ENCODE data around the gene PDE2A.

PDE2A gene

DNA sequence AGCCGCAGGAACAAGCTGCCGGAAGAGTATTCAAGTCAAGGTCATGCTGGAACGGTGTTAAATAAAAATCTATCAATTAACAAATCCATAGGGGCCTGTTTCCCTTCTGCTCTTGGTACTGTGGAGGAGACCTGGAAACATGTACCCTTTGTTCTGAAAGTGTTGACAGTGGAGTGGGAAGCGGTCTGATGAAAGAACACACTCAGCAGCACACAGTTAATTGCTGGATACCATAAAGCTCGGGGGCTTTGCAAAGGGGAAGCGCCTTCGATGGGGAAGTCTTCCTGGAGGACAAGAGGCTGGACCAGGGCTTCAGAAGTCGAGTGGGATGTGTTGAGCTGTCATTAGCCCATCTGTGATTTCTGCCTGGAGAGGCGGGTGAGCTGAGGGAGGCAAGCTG lies 127.4 kb downstream of the PDE2A start:
- peak; percentile 22 for DNase-seq (ENCODE audit: low read depth, low spot score)

DNA sequence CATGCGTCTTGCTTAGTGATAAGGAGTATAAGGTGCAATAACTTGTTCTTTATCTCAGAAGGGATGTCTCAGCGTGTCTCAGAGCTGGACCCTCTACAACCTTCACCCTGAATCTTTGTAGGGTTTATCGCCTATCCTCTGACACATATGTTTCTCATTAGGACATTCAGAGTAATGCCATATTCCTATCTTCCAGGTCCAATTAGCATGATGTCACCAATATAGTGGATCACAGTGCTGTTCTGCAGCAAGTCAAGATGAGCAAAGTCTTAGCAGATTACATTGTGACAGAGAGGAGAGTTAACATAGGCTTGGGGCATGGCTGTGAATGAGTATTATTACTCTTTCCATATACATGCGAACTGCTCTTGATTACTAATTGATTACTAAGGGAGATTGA lies 129.6 kb downstream of the PDE2A start:
- DNase-seq (ENCODE audit: low read depth, low spot score) = no peak

GRCh38 chr11:72543849-72544542 lies 130.2 kb downstream of the PDE2A start:
- no peak for DNase-seq (ENCODE audit: low read depth, low spot score)

DNA sequence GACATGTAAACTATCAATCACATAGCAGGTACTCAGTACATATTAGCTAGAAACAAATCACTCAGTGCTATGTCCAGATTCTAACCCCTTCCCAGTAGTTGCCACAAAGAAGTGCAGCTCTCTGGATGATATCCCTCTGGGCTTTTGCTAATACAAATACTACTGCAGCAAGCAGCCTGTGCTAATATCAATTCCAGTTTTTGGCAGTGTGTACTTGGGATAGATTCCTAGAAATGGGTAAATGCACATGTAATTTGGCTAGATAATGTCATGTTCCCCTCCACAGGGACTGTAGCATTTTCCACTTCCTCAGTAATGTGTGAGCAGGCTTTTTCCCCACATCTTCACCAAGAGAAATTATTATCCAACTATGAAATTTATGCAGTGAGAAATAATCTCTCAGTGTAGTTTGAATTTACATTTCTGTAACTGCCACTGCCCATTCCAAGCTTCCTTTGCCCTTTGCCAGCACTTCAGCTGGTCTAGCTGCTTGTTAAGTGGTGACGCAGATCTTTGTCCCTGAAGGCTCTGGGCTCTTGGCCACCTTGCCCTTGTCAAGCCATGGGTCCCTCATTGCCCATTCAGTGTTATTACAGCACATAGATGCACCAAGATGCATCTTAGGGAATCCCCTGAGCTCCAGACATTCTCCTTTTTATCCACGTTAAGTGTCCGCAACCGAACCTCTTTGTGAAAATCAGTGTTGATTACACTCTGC lies 132.8 kb downstream of the PDE2A start:
- DNase-seq (ENCODE audit: low read depth, low spot score) = no peak

- no peak for DNase-seq (ENCODE audit: low read depth, low spot score)
Observed at GRCh38 chr11:72537051-72537450, 137.2 kb downstream of the PDE2A start.

- DNase-seq (ENCODE audit: low read depth, low spot score) = peak; percentile 68
Observed at GRCh38 chr11:72535194-72535547, 139.1 kb downstream of the PDE2A start.

DNA sequence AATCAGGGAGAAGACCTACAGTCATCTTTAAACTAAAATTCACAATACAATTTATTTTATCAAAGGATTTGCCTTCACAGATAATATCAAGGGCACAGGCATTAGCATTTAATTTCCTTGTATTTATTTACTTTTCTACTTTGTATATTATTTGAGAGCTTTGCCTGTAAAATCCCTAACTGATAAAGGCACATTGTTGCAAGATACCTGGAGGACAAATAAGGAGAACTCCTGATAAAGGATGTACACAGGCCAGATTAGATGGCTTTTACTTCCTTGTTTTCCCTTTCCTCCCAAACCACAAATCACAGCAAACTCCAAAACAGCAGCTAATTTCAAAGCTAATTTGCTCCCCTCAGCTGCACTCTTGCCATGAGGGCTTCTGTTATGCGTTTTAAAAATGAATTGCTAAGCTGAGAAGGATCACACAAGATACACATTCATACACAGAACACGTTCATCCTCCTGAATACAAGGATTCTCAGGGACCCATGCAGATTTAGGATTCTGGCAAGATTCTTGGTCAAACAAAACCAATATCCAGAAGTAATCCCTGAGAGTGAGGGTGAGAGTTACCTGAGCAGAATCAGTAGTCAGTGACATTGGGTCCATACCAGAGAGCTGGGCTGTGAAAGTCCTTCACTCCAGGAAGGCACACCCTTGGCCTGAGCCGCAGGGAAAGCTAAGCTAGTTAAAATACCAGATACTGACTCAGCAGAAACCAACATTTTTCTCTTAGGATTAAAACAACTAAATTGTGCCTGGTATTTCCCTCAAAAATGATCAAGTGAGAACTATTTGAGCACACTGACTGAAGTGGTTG lies 139.6 kb downstream of the PDE2A start:
- peak; percentile 59 for DNase-seq (ENCODE audit: low read depth, low spot score)

- DNase-seq (ENCODE audit: low read depth, low spot score) = no peak
Observed at GRCh38 chr11:72529068-72529467, 145.2 kb downstream of the PDE2A start.

DNA sequence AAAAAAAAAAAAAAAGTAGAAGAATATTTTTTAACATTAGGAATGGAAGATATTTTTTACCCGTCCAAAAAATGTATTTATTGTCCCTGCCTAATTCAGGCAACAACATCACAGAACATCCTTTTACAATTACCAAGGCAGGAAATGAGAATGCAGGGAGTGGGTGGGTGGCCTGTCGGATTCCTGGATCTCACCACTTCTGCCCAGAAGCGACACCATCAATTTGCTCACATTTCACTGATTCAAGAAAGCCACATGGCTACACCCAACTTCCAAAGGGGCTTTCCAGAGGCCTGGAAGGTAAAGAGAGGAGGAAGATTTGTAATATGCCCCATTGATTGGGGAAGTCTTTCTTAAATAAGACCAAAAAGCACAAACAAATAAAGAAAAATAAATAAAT lies 146.1 kb downstream of the PDE2A start:
- DNase-seq (ENCODE audit: low read depth, low spot score) = no peak
